ENCODE results near the gene LAIR1.

LAIR1 gene

DNA sequence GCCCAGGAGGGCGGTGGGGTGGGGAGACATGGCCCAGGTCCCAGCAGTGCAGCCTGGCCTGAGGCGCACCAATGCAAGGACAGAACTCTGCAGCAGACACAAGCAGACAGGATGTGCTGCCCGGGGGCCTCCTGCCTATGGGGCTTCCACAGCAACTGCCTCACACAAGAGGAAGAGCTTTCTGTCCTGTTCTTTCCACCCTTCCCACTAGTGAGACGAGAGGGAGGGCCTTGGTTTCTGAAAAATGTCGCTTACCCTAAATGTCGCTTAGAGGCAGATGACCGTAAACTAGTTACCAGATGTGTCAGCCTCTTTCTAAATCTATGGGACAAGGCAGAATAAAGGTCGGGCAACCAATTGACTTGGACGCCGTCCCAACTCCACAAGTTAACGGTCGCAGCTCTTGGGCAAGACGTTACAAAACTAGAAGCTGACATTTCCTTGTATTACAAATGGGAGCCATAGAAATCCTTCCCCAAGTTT is at the start of gene LAIR1:
LAIR1 (minus strand) TSS at position 157 of the 483 bp plus-strand sequence; CDS start at position 30, 127 bp downstream.
- DNase-seq (ENCODE audit: insufficient read length, low spot score) (no peak), FAIRE-seq (no peak)
- no peak for TF ChIP-seq CTCF (IDR thresholded peaks at IDR 0.05; ENCODE audit: insufficient read depth, missing control alignments)

DNA sequence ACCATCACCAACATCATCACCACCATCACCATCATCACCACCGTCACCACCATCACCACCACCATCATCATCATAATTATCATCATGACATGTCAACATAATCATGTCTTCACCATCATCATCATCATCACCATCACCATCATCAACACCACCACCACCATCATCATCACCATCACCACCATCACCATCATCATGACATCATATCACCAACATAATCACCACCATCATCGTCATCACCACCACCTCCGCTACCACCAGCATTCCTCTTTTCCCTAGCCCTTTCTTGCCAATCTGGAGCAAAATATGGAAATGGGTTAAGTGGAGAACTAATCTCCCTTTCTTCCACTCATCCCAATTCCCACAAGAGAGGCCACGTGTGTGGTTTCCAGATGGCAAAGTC is 49.4 kb upstream of the LAIR1 start:
- DNase-seq (ENCODE audit: insufficient read length, low spot score) (no peak), FAIRE-seq (no peak)
- TF ChIP-seq CTCF (IDR thresholded peaks at IDR 0.05; ENCODE audit: insufficient read depth, missing control alignments) = no peak

- FAIRE-seq (no peak), DNase-seq (ENCODE audit: insufficient read length, low spot score) (no peak)
- TF ChIP-seq CTCF (IDR thresholded peaks at IDR 0.05; ENCODE audit: insufficient read depth, missing control alignments) = no peak
Measured at GRCh38 chr19:54412877-54413276, 48.1 kb upstream of the LAIR1 start.

DNA sequence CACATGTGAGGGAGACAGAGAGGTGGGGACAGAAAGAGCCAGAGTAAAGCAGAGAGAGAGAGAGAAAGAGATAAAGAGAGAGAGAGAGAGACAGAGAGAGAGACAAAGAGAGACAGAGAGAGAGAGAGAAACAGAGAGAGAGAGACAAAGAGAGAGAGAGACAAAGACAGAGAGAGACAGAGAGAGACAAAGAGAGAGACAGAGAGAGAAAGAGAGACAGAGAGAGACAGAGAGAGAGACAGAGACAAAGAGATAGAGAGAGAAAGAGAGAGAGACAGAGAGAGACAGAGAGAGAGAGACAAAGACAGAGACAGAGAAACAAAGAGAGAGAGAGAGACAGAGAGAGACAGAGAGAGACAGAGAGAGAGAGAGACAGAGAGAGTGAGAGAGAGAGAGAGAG is 46.3 kb upstream of the LAIR1 start:
- TF ChIP-seq CTCF (IDR thresholded peaks at IDR 0.05; ENCODE audit: insufficient read depth, missing control alignments) = no peak
- FAIRE-seq = no peak
- DNase-seq (ENCODE audit: insufficient read length, low spot score) = no peak

GRCh38 chr19:54408456-54409026 is 43.8 kb upstream of the LAIR1 start:
- no peak for FAIRE-seq
- no peak for TF ChIP-seq CTCF (IDR thresholded peaks at IDR 0.05; ENCODE audit: insufficient read depth, missing control alignments)

GRCh38 chr19:54407780-54408179 is 43.0 kb upstream of the LAIR1 start:
- no peak for FAIRE-seq
- TF ChIP-seq CTCF (IDR thresholded peaks at IDR 0.05; ENCODE audit: insufficient read depth, missing control alignments) = no peak
- DNase-seq (ENCODE audit: insufficient read length, low spot score) = no peak

More at GRCh38 chr19:54408456-54409026, 43.8 kb upstream of the LAIR1 start:
- DNase-seq (ENCODE audit: insufficient read length, low spot score) = no peak

DNA sequence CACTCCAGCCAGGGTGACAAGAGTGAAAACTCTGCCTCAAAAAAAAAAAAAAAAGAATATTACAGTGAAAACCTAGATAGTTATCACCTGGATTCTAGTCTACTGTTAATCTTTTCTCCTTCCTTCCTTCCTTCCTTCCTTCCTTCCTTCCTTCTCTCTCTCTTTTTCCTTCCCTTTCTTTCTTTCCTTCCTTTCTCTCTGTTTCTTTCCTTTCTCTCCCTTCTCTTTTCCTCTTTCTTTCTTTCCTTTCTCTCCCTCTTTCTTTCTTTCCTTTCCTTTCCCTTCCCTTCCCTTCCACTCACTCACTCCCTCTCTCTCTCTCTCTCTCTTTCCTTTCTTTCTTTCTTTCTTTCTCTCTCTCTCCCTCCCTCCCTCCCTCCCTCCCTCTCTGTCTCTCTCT is 40.9 kb upstream of the LAIR1 start:
- TF ChIP-seq CTCF (IDR thresholded peaks at IDR 0.05; ENCODE audit: insufficient read depth, missing control alignments) = no peak
- FAIRE-seq (no peak), DNase-seq (ENCODE audit: insufficient read length, low spot score) (no peak)
